Testis (tissue), 3 donors: Measurements from ENCODE around the gene ZBTB46. TPM values are rescaled to one million over a fixed set of nuclear protein-coding genes. Genes with fewer than 3 reads are reported as not detected.

Source experiments
- DNase-seq: peaks from one replicate; pipeline ENCODE4 v3.0.0-alpha.2; 2019
- H3K27ac ChIP-seq, 2 donors: fragments of 200-600 bp; sonication (generic); one replicate each; pipeline ENCODE4 v1.5.1; 2019
- H3K27me3 ChIP-seq: fragments of 200-600 bp; sonication (generic); one replicate; pipeline ENCODE4 v1.5.1; 2019
- H3K36me3 ChIP-seq: fragments of 200-600 bp; sonication (generic); one replicate; pipeline ENCODE4 v1.5.1; 2017; ENCODE audit warnings: low read depth; ENCODE audit errors: missing control alignments
- H3K4me1 ChIP-seq: fragments of 200-600 bp; sonication (generic); one replicate; pipeline ENCODE4 v1.5.1; 2019
- H3K4me3 ChIP-seq, 2 donors: fragments of 200-600 bp; sonication (generic); one replicate each; pipeline ENCODE4 v1.5.1; 2017 to 2019
- H3K9me3 ChIP-seq: fragments of 200-600 bp; sonication (generic); one replicate; pipeline ENCODE4 v1.5.1; 2017
- POLR2A ChIP-seq: fragments of 450-650 bp; IDR thresholded peaks from one replicate; pipeline ENCODE4 v1.6.1; 2017; ENCODE audit warnings: antibody characterized with exemption, mild to moderate bottlenecking, moderate library complexity
- WGBS, 2 donors: methylation state at CpG; one replicate each; pipeline ENCODE4 v1.1.5; 2018; 5-methylcytosine and 5-hydroxymethylcytosine counted together
- intact Hi-C: fragments of 100-400 bp; cut with DNase I; formaldehyde crosslinking; loops from one replicate; pipeline ENCODE4 v1.15.1; 2023; ENCODE audit warnings: low total_unique reads
- polyA plus RNA-seq: library from polyadenylated mRNA; stranded (reverse); fragments of 350-450 nt; fragmentation: Illumina TruSeq; extraction: RNeasy Lipid Tissue Mini Kit (QIAGEN cat#74804); gene quantifications from one replicate; pipeline ENCODE4 v1.2.3, GENCODE V29; 2014; ENCODE audit warnings: low read depth, low replicate concordance; ENCODE audit not compliant: insufficient read depth
- total RNA-seq, 2 donors: library from RNA; depleted of rRNA; stranded (reverse); fragments of >200 nt; gene quantifications; one replicate each; pipeline ENCODE4 v1.2.3, GENCODE V29; 2016
- TF ChIP-seq, protein P1 (sequence below), 3 experiments: fragments of 450-650 bp in 2 of 3; fragments of 200-600 bp in 1 of 3; sonication (generic) in 1 of 3; IDR thresholded peaks; one replicate each; pipeline ENCODE4 v1.5.1; 2016 to 2019; ENCODE audit warnings: antibody characterized with exemption in 3 of 3, mild to moderate bottlenecking in 2 of 3, moderate library complexity in 1 of 3

Gene ZBTB46
- total and polyA plus RNA-seq, 3 donors from 2014 or later: 5.2 to 15.4 (median 12.5) TPM

DNA sequence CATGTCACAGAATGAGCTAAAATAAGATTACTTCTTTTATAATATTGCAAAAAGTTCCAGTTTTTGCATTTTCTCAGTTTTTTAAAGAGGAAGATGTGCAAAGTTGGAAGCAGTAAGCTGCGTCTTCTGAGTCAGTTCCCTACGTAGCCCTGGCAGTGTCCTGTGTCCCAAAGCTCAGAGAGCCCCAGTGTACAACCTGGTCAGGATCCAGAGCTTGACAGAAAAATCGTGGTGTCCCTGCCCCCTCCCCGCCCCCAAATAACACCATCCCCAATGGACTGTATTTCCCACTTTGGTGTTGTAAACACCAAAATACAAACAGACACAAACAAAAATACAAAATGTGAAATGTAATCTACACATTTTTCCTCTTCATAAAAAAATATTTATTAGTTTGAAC is 86.9 kb downstream of the ZBTB46 start:
- 69 to 80% methylated on average over 4 of the region's 4 CpGs for WGBS, 2 donors
- no peak overlapping the region for H3K4me3 ChIP-seq
- no peaks in the 10 kb centered on the region for H3K9me3 ChIP-seq
- DNase-seq: no peak
- H3K4me1 ChIP-seq: peaks cover 30% of the 10 kb centered on the region
- no peaks in the 10 kb centered on the region for H3K27me3 ChIP-seq
- H3K36me3 ChIP-seq: no peaks in the 10 kb centered on the region
- TF ChIP-seq, protein P1, sequence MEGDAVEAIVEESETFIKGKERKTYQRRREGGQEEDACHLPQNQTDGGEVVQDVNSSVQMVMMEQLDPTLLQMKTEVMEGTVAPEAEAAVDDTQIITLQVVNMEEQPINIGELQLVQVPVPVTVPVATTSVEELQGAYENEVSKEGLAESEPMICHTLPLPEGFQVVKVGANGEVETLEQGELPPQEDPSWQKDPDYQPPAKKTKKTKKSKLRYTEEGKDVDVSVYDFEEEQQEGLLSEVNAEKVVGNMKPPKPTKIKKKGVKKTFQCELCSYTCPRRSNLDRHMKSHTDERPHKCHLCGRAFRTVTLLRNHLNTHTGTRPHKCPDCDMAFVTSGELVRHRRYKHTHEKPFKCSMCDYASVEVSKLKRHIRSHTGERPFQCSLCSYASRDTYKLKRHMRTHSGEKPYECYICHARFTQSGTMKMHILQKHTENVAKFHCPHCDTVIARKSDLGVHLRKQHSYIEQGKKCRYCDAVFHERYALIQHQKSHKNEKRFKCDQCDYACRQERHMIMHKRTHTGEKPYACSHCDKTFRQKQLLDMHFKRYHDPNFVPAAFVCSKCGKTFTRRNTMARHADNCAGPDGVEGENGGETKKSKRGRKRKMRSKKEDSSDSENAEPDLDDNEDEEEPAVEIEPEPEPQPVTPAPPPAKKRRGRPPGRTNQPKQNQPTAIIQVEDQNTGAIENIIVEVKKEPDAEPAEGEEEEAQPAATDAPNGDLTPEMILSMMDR (IDR thresholded peaks at IDR 0.05): no peak
- no peak for TF ChIP-seq POLR2A
- intact Hi-C loops: no loop called here
- H3K27ac ChIP-seq: no peak overlapping the region

DNA sequence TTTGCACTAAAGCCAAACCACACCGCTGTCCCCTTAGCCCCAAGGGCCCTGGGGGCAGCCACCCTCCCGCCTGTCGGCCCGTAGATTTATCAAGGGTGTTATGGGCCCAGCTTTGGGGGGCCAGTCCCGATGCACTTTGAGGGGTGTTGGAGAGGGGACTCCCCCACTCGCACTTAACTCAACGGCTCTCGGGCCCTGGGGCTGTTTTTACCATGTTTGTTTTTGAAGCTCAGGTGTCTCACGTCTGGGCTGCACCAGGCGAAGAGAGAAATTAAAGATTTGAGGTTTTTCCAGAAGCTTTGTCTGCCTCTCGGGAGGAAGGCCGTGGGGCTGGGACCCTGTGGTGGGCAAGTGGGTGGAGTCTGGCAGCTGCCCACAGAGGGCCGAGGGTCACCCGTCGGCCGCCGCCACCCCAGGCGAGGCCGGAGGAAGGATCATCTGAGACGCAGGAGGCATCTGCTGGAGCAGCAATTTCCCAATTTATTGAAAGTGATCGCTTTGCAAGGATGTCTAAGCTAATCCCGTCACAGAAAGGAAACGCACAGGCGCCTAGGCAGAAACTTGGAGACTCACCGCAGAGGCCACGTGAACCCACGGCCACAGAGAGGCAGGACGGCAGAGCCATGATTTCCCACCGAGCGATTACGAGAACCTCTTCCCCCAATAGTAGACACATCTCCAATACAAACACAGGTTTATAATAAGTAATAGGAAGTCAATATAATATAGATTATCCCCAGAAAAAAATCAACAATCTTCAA is 87.7 kb downstream of the ZBTB46 start:
- Histone ChIP-seq H3K27me3 (no peaks in the 10 kb centered on the region), H3K36me3 (no peaks in the 10 kb centered on the region), H3K27ac (peak overlapping the region in 1 of 2 donors; percentile 64), H3K4me3 (no peak overlapping the region), H3K9me3 (no peaks in the 10 kb centered on the region), H3K4me1 (peaks cover 38% of the 10 kb centered on the region)
- intact Hi-C loops: no loop called here
- 80 to 81% methylated on average over 29 to 31 of the region's 31 CpGs for WGBS, 2 donors
- no peak for DNase-seq
- TF ChIP-seq, protein P1 (IDR thresholded peaks at IDR 0.05): no peak
- no peak for TF ChIP-seq POLR2A

DNA sequence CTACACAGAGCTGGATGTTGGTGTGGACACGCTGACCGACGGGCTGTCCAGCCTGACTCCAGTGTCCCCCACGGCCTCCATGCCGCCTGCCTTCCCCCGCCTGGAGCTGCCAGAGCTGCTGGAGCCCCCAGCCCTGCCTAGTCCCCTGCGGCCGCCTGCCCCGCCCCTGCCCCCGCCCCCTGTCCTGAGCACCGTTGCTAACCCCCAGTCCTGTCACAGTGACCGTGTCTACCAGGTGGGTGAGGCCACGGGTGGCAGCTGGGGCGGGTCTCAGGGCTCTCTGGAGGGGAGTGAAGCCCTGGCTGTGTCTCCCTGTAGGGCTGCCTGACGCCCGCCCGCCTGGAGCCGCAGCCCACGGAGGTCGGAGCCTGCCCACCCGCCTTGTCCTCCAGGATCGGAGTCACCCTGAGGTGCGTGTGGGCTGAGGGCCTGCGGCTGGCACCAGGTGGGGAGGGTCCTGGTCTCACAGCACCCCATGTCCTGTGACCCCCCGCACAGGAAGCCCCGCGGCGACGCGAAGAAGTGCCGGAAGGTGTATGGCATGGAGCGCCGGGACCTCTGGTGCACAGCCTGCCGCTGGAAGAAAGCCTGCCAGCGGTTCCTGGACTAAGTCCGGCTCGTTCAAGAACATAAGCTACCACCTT is 88.6 kb downstream of the ZBTB46 start:
- DNase-seq: no peak
- H3K27ac ChIP-seq: peak overlapping the region in 1 of 2 donors; percentile 96
- 64 to 67% methylated on average over 24 to 37 of the region's 37 CpGs for WGBS, 2 donors

DNA sequence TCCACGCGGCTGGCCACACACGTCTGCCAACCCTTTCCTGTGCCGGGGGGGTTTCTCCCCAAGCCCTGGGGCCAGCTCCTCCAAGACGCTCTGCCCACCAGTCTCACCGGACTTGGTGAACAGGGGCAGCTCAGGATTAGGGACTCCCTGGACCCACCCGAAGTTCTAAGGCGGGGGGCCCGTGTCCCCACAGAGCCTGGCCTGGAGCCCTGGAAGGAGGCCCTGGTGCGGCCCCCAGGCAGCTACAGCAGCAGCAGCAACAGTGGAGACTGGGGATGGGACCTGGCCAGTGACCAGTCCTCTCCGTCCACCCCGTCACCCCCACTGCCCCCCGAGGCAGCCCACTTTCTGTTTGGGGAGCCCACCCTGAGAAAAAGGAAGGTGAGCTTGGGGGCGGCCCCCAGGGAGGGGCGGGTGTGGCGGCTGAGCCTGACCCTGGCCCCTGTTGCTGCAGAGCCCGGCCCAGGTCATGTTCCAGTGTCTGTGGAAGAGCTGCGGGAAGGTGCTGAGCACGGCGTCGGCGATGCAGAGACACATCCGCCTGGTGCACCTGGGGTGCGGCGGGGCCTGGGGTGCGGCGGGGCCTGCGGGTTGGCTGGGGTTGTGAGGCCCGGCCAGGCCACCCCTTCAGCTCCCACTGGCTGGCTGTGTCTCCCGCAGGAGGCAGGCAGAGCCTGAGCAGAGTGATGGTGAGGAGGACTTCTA is 89.2 kb downstream of the ZBTB46 start:
- H3K27ac ChIP-seq: peak overlapping the region; percentile 92 to 96
- no peak for DNase-seq
- peaks cover 32% of the 10 kb centered on the region for H3K4me1 ChIP-seq
- H3K4me3 ChIP-seq: no peak overlapping the region
- WGBS, 2 donors: 62% methylated on average over 30 of the region's 30 CpGs; no CpG with 5 or more reads in 1 of the 2 donors
- intact Hi-C loops: no loop called here
- H3K9me3 ChIP-seq: no peaks in the 10 kb centered on the region
- no peak for TF ChIP-seq POLR2A
- H3K36me3 ChIP-seq: no peaks in the 10 kb centered on the region
- no peaks in the 10 kb centered on the region for H3K27me3 ChIP-seq

More for the DNA sequence above, 88.6 kb downstream of the ZBTB46 start:
- TF ChIP-seq POLR2A: no peak
- TF ChIP-seq, protein P1 (IDR thresholded peaks at IDR 0.05): no peak
- no peak overlapping the region for H3K4me3 ChIP-seq
- no peaks in the 10 kb centered on the region for H3K36me3 ChIP-seq
- no peaks in the 10 kb centered on the region for H3K27me3 ChIP-seq
- intact Hi-C loops: no loop called here
- no peaks in the 10 kb centered on the region for H3K9me3 ChIP-seq
- H3K4me1 ChIP-seq: peaks cover 32% of the 10 kb centered on the region

DNA sequence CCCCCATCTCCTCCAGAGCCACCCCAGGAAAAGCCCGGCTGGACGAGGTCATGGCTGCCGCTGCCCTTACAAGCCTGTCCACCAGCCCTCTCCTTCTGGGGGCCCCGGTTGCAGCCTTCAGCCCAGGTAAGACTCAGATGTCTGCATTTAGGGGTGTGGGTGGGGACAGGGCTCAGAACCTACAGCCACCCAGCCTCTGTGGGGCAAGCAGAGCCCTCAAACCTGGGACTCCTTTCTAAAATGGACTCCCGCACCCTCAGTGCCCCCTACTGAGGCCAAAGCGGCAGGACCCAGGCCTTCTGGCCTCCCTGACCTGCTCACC is 89.7 kb downstream of the ZBTB46 start:
- WGBS, 2 donors: 0 to 32% methylated on average over 1 to 6 of the region's 6 CpGs
- intact Hi-C loops: no loop called here
- Histone ChIP-seq H3K4me1 (peaks cover 32% of the 10 kb centered on the region), H3K4me3 (peak overlapping the region in 1 of 2 donors; percentile 85), H3K9me3 (no peaks in the 10 kb centered on the region), H3K27ac (peak overlapping the region; percentile 92 to 96), H3K27me3 (no peaks in the 10 kb centered on the region), H3K36me3 (no peaks in the 10 kb centered on the region)
- no peak for DNase-seq
- no peak for TF ChIP-seq POLR2A
- TF ChIP-seq, protein P1 (IDR thresholded peaks at IDR 0.05): no peak
